ENCODE results near the gene SLC6A5. TPM values are rescaled to one million over a fixed set of nuclear protein-coding genes. Genes with fewer than 3 reads are reported as not detected.

SLC6A5 gene
- total and polyA plus RNA-seq, 7 donors: not detected

DNA sequence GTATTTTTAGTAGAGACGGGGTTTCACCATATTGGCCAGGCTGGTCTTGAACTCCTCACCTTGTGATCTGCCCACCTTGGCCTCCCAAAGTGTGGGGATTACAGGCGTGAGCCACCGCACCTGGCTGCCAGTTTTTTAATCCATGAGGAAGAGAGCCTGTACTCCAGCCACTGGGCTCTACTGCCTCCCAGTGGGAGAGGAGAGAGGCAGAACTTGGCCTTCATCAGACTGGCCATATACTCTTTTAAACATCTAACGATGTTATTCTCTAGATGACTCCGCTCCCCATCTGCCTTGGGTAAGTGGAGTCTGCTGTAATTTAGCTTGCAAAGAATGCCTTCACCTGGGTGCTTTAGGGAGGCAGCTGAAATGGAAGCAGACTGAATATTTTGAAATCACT is 34.6 kb downstream of the SLC6A5 start:
- Histone ChIP-seq H3K36me3 (ENCODE audit: insufficient read depth in 1 of 2, low read depth in 1 of 2) (no peaks in the 10 kb centered on the region), H3K9me3 (no peaks in the 10 kb centered on the region), H3K27ac (no peak overlapping the region), H3K4me3 (no peak overlapping the region), H3K27me3 (ENCODE audit: insufficient read depth in 3 of 3, low read length in 2 of 3) (no peaks in the 10 kb centered on the region), H3K4me1 (no peaks in the 10 kb centered on the region)
- TF ChIP-seq, protein P1, sequence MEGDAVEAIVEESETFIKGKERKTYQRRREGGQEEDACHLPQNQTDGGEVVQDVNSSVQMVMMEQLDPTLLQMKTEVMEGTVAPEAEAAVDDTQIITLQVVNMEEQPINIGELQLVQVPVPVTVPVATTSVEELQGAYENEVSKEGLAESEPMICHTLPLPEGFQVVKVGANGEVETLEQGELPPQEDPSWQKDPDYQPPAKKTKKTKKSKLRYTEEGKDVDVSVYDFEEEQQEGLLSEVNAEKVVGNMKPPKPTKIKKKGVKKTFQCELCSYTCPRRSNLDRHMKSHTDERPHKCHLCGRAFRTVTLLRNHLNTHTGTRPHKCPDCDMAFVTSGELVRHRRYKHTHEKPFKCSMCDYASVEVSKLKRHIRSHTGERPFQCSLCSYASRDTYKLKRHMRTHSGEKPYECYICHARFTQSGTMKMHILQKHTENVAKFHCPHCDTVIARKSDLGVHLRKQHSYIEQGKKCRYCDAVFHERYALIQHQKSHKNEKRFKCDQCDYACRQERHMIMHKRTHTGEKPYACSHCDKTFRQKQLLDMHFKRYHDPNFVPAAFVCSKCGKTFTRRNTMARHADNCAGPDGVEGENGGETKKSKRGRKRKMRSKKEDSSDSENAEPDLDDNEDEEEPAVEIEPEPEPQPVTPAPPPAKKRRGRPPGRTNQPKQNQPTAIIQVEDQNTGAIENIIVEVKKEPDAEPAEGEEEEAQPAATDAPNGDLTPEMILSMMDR (IDR thresholded peaks at IDR 0.05): no peak
- intact Hi-C loops (cut with DNase I): no loop called here
- DNase-seq (no peak), ATAC-seq (no peak)
- WGBS, 3 donors: 79 to 84% (median 83%) methylated on average over 4 to 5 of the region's 5 CpGs

DNA sequence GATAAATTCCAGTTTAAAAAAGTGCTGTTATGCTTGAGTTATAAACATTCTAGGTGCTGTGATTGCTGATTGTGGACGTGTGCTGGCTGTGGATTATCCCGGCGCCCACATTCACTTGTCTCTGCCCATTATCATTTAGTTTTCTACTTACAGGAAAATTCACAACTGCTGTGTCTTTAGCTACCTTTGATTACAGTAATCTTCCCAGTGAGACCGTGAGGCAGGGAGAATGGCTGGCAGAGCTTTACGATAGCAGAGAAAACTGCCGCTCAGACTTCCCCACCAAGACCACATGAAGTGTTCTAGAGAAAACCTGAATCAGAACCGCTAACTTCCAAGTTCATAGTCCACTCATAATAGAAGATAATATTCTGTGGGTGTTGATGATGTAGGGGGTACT is 35.4 kb downstream of the SLC6A5 start:
- Histone ChIP-seq H3K4me3 (no peak overlapping the region), H3K27ac (no peak overlapping the region), H3K27me3 (ENCODE audit: insufficient read depth in 3 of 3, low read length in 2 of 3) (no peaks in the 10 kb centered on the region), H3K36me3 (ENCODE audit: insufficient read depth in 1 of 2, low read depth in 1 of 2) (no peaks in the 10 kb centered on the region), H3K9me3 (no peaks in the 10 kb centered on the region), H3K4me1 (no peaks in the 10 kb centered on the region)
- intact Hi-C loops (cut with DNase I): no loop called here
- 73 to 76% (median 75%) methylated on average over 7 of the region's 7 CpGs for WGBS, 3 donors
- DNase-seq (no peak), ATAC-seq (no peak)
- TF ChIP-seq, protein P1 (IDR thresholded peaks at IDR 0.05): no peak

DNA sequence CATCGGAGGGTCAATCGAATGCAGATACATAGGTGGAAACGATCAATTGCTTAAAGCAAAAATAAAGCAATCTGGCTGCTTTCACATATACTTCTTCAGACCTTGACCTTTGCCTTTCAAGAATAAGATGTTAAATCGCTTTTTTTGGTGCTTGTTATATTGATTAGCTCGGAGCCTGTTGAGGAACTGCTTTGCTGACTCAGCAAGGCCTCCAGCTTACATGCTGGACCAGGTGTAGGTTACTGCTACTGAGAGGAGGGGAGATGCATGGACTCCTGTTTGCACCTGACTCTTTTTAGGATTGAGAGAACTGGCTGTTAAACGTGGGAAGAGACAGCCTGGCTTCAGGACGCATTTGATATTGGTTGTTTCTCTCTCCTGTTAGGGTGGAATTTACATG is 38.7 kb downstream of the SLC6A5 start:
- H3K4me3 ChIP-seq: no peak overlapping the region
- 70 to 83% (median 81%) methylated on average over 7 of the region's 7 CpGs for WGBS, 3 donors
- TF ChIP-seq, protein P1 (IDR thresholded peaks at IDR 0.05): no peak
- H3K9me3 ChIP-seq: no peaks in the 10 kb centered on the region
- ATAC-seq (no peak), DNase-seq (no peak)
- H3K36me3 ChIP-seq (ENCODE audit: insufficient read depth in 1 of 2, low read depth in 1 of 2): no peaks in the 10 kb centered on the region
- no peaks in the 10 kb centered on the region for H3K27me3 ChIP-seq (ENCODE audit: insufficient read depth in 3 of 3, low read length in 2 of 3)
- H3K4me1 ChIP-seq: no peaks in the 10 kb centered on the region
- intact Hi-C loops (cut with DNase I): no loop called here
- no peak overlapping the region for H3K27ac ChIP-seq

DNA sequence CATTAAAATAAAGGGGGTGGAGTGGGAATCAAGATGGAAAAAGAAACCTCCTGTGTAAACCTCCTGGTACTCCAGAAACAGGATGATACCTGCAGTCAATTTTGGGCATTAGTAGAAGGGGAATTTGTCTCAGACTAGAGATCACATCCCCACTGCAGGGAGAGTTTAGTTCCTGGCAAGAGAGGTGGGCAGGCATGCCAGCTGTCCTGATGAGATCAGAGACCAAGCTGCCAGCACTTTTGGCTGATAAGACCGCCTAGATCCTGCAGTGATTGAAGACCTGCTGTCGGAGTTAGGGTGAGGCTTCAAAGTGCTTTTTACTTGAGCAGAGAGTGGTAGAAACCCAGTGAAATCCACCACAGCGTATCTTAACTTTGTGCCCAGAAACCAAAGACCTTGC is 40.3 kb downstream of the SLC6A5 start:
- WGBS, 3 donors: 23 to 29% (median 24%) methylated on average over 3 of the region's 3 CpGs
- no peak for ATAC-seq
- Histone ChIP-seq H3K4me1 (no peaks in the 10 kb centered on the region), H3K27me3 (ENCODE audit: insufficient read depth in 3 of 3, low read length in 2 of 3) (no peaks in the 10 kb centered on the region), H3K36me3 (ENCODE audit: insufficient read depth in 1 of 2, low read depth in 1 of 2) (no peaks in the 10 kb centered on the region), H3K4me3 (no peak overlapping the region), H3K9me3 (no peaks in the 10 kb centered on the region), H3K27ac (no peak overlapping the region)
- intact Hi-C loops (cut with DNase I): loop anchor here in 1 of 2 donors (10.0 kb wide), 1 partner anchor 1665 kb away; no protein-coding TSS in a partner anchor
- TF ChIP-seq, protein P1 (IDR thresholded peaks at IDR 0.05): no peak
- DNase-seq: no peak

DNA sequence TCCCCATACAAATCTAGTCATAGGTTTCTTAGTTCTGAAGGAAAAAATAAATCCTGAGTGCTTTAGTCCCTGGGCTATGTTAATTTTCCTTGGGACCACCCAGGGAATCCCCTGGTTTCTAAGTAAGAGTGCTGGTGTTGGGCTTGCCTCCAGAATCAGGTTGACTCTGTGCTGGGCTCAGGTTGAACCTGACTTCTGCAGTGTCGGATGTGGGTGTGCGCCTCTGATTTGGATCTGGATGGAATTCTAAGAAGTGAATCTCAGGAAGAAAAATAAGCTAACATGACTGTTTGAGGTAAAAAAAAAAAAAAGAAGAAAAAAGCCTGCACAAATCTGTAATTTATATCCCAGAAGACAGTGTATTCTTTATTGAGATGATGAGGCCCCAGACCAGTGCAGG is 41.0 kb downstream of the SLC6A5 start:
- no peak overlapping the region for H3K27ac ChIP-seq
- TF ChIP-seq, protein P1 (IDR thresholded peaks at IDR 0.05): no peak
- no peak for ATAC-seq
- H3K4me1 ChIP-seq: no peaks in the 10 kb centered on the region
- no peaks in the 10 kb centered on the region for H3K9me3 ChIP-seq
- H3K4me3 ChIP-seq: no peak overlapping the region
- intact Hi-C loops (cut with DNase I): loop anchor here in 1 of 2 donors (10.0 kb wide), 1 partner anchor 1664 kb away; no protein-coding TSS in a partner anchor
- WGBS, 3 donors: 88 to 95% (median 92%) methylated on average over 2 of the region's 2 CpGs
- DNase-seq: no peak
- no peaks in the 10 kb centered on the region for H3K36me3 ChIP-seq (ENCODE audit: insufficient read depth in 1 of 2, low read depth in 1 of 2)
- no peaks in the 10 kb centered on the region for H3K27me3 ChIP-seq (ENCODE audit: insufficient read depth in 3 of 3, low read length in 2 of 3)

Measured in psoas muscle (tissue), 8 donors.